ENCODE data around the gene ABHD6. TPM values are rescaled to one million over a fixed set of nuclear protein-coding genes. Genes with fewer than 3 reads are reported as not detected.

ABHD6 gene
- total RNA-seq, 1 experiment from 2014 or later: 18.9 TPM

DNA sequence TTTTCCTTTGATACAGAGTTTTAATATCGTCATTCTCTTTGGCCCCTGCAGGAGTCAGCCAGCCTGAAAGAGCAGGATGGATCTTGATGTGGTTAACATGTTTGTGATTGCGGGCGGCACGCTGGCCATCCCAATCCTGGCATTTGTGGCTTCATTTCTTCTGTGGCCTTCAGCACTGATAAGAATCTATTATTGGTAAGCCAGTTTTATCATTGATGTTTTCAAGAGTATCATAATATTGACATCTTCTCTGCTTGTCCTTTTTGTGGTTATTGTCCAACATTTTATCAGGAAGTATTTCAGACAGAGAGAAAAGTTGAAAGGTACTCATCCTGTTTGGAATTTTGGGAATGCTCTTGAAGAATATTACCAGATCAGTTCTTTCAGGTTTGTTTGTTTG, 18.9 kb downstream of the ABHD6 start:
- Histone ChIP-seq H3K4me1 (ENCODE audit: control insufficient read depth, insufficient read depth, low read length) (no peaks in the 10 kb centered on the region), H3K9me3 (ENCODE audit: control insufficient read depth, insufficient read depth, low read depth, low read length) (no peaks in the 10 kb centered on the region), H3K36me3 (ENCODE audit: control insufficient read depth, insufficient read depth, low read length) (no peaks in the 10 kb centered on the region; the same call in 1 of the 2 replicates), H3K27me3 (ENCODE audit: control insufficient read depth, insufficient read depth, low read length) (no peaks in the 10 kb centered on the region), H3K4me3 (ENCODE audit: low read depth in 2 of 2, low read length in 2 of 2) (no peak overlapping the region), H3K27ac (ENCODE audit: low read length) (no peak overlapping the region)
- in situ Hi-C loops (cut with HindIII; ENCODE audit: low pct_unique_long_range_greater_than_20kb, low sequenced_read_pairs) (no loop called here), intact Hi-C loops (cut with micrococcal nuclease; ENCODE audit: unreplicated experiment) (no loop called here)
- TF ChIP-seq, protein P1, sequence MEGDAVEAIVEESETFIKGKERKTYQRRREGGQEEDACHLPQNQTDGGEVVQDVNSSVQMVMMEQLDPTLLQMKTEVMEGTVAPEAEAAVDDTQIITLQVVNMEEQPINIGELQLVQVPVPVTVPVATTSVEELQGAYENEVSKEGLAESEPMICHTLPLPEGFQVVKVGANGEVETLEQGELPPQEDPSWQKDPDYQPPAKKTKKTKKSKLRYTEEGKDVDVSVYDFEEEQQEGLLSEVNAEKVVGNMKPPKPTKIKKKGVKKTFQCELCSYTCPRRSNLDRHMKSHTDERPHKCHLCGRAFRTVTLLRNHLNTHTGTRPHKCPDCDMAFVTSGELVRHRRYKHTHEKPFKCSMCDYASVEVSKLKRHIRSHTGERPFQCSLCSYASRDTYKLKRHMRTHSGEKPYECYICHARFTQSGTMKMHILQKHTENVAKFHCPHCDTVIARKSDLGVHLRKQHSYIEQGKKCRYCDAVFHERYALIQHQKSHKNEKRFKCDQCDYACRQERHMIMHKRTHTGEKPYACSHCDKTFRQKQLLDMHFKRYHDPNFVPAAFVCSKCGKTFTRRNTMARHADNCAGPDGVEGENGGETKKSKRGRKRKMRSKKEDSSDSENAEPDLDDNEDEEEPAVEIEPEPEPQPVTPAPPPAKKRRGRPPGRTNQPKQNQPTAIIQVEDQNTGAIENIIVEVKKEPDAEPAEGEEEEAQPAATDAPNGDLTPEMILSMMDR (IDR thresholded peaks at IDR 0.05): no peak
- TF ChIP-seq TCF7L2 (IDR thresholded peaks at IDR 0.05; ENCODE audit: low read depth, low read length): no peak
- TF ChIP-seq, protein P2, sequence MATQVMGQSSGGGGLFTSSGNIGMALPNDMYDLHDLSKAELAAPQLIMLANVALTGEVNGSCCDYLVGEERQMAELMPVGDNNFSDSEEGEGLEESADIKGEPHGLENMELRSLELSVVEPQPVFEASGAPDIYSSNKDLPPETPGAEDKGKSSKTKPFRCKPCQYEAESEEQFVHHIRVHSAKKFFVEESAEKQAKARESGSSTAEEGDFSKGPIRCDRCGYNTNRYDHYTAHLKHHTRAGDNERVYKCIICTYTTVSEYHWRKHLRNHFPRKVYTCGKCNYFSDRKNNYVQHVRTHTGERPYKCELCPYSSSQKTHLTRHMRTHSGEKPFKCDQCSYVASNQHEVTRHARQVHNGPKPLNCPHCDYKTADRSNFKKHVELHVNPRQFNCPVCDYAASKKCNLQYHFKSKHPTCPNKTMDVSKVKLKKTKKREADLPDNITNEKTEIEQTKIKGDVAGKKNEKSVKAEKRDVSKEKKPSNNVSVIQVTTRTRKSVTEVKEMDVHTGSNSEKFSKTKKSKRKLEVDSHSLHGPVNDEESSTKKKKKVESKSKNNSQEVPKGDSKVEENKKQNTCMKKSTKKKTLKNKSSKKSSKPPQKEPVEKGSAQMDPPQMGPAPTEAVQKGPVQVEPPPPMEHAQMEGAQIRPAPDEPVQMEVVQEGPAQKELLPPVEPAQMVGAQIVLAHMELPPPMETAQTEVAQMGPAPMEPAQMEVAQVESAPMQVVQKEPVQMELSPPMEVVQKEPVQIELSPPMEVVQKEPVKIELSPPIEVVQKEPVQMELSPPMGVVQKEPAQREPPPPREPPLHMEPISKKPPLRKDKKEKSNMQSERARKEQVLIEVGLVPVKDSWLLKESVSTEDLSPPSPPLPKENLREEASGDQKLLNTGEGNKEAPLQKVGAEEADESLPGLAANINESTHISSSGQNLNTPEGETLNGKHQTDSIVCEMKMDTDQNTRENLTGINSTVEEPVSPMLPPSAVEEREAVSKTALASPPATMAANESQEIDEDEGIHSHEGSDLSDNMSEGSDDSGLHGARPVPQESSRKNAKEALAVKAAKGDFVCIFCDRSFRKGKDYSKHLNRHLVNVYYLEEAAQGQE (IDR thresholded peaks at IDR 0.05; ENCODE audit: insufficient read depth in 1 of 2, low read depth in 2 of 2, low read length in 1 of 2): no peak
- TF ChIP-seq POLR2AphosphoS5 (IDR thresholded peaks at IDR 0.05; ENCODE audit: low read depth, low read length): no peak
- no peak for TF ChIP-seq SIN3A (IDR thresholded peaks at IDR 0.05; ENCODE audit: borderline replicate concordance, insufficient read depth, low read depth, low read length)
- ChIA-PET CTCF (no interaction called here), POLR2A (no interaction called here)
- DNase-seq (ENCODE audit: low read depth, low spot score) (no peak), ATAC-seq (no peak)
- no TSS peak for BruUV-seq (replicated peaks)

DNA sequence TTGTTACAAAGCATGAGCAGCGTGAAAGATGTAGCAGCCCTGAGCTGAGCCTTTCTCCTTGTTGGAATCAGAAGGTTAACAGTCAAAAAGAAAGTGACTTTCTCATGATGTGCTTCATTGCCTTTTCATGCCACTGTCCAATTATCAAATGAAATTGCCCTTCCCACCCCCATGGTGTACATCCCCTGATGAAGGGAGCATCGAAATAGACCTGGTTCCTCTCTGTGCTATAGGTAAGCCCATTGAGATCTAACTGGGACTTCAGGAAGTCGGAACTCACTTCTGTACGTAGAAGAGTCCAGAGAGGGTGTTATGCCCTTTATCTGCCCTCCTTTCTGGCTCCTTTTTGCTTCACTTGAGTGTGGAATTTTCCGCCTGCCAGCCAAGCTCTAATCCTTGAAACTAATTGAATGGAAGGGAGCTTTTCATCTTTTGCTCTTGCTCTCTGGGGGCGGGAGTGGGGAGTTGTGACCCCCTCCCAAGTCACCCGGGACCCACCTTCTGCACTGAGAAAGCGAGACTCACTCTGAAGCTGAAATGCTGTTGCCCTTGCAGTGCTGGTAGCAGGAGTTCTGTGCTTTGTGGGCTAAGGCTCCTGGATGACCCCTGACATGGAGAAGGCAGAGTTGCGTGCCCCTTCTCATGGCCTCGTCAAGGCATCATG, 20.9 kb downstream of the ABHD6 start:
- Histone ChIP-seq H3K36me3 (ENCODE audit: control insufficient read depth, insufficient read depth, low read length) (no peaks in the 10 kb centered on the region; the same call in 1 of the 2 replicates), H3K4me3 (ENCODE audit: low read depth in 2 of 2, low read length in 2 of 2) (no peak overlapping the region), H3K27ac (ENCODE audit: low read length) (no peak overlapping the region), H3K4me1 (ENCODE audit: control insufficient read depth, insufficient read depth, low read length) (no peaks in the 10 kb centered on the region), H3K27me3 (ENCODE audit: control insufficient read depth, insufficient read depth, low read length) (no peaks in the 10 kb centered on the region), H3K9me3 (ENCODE audit: control insufficient read depth, insufficient read depth, low read depth, low read length) (no peaks in the 10 kb centered on the region)
- DNase-seq (ENCODE audit: low read depth, low spot score) (no peak), ATAC-seq (no peak)
- TF ChIP-seq, protein P1 (IDR thresholded peaks at IDR 0.05): no peak
- no peak for TF ChIP-seq TCF7L2 (IDR thresholded peaks at IDR 0.05; ENCODE audit: low read depth, low read length)
- no TSS peak for BruUV-seq (replicated peaks)
- ChIA-PET CTCF (no interaction called here), POLR2A (no interaction called here)
- intact Hi-C loops (cut with micrococcal nuclease; ENCODE audit: unreplicated experiment): no loop called here
- in situ Hi-C loops (cut with HindIII; ENCODE audit: low pct_unique_long_range_greater_than_20kb, low sequenced_read_pairs): no loop called here

Measured in Panc1 (cell line).